ENCODE measurements around the gene TUBGCP3. TPM values are rescaled to one million over a fixed set of nuclear protein-coding genes. Genes with fewer than 3 reads are reported as not detected.

The TUBGCP3 gene
- total RNA-seq, 2 experiments from 2014 or later, result 41.5 to 43.2 TPM

GRCh38 chr13:112596235-112596634 lies 8.3 kb upstream of the TUBGCP3 start:
- Mint-ChIP-seq H3K4me3 (no peak overlapping the region), H3K36me3 (no peaks in the 10 kb centered on the region), H3K9me3 (no peaks in the 10 kb centered on the region), H3K4me1 (peaks cover 13% of the 10 kb centered on the region), H3K27ac (no peak overlapping the region), H3K27me3 (peaks cover 7% of the 10 kb centered on the region)
- no peak for DNase-seq

DNA sequence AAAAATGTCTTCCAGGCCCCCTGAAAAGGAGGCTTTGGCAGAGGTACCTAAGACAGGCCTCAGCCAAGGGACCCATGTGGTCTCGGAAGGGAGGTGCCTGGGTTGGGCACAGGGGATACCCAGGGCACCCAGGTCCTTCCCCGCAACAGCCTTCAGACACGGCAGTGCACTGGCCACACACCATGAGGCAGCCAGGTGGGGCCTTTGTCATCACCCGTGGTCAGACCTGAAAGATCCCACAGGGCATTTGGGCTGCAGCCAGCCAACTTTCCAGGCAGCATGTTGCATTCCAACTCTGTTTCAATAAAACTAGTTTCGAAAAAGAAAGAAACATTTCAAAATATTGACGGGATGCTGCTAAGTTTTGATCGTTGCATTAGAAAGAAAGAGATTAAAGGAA lies 4.7 kb upstream of the TUBGCP3 start:
- Mint-ChIP-seq H3K36me3 (peaks cover 6% of the 10 kb centered on the region), H3K27ac (no peak overlapping the region), H3K4me1 (peaks cover 22% of the 10 kb centered on the region), H3K9me3 (no peaks in the 10 kb centered on the region), H3K27me3 (peaks cover 7% of the 10 kb centered on the region), H3K4me3 (no peak overlapping the region)
- no peak for DNase-seq

GRCh38 chr13:112592181-112592580 lies 4.2 kb upstream of the TUBGCP3 start:
- Mint-ChIP-seq H3K4me1 (peaks cover 24% of the 10 kb centered on the region), H3K4me3 (no peak overlapping the region), H3K27ac (no peak overlapping the region), H3K9me3 (no peaks in the 10 kb centered on the region), H3K36me3 (peaks cover 6% of the 10 kb centered on the region), H3K27me3 (peaks cover 7% of the 10 kb centered on the region)
- DNase-seq, result no peak

DNA sequence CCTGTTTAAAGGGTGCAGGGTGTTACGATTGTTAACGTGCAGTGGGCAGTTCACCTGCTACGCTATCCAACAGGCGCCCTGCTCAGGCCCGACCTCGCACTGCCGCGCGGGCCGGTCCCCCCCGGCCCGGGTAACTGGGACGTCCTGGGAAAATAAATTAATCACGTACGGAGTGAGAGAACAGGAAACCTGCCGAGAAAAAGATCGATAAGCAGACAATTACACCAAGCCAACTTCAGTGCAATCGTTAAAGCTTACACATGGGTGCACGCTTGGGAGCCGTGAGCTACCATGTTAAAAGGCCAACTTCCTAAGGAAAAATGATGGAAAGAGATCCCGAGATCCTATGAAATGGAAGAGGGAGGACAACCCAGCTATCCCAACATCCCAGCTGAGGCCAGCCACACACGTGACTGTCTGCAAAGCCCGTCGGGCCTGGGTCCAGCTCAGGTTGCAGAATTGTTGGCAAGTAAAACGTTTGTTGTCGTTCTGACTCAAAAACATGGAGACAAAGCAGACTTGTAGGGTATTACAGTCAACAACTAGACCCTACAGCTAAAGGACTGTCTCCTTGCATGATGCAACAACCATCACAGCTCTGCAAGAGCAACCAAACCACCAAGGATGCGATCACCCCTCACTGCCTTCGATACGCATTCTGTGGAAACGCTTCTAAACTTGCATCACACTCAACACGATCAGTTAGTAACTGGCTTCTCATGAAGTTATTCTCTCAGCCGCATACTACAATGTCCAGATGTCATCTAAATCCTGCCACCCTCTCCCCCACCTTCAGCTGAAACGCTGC lies 741 bp upstream of the TUBGCP3 start:
- peaks cover 16% of the 10 kb centered on the region for H3K36me3 Mint-ChIP-seq
- H3K4me1 Mint-ChIP-seq, result peaks cover 28% of the 10 kb centered on the region
- H3K27me3 Mint-ChIP-seq, result no peaks in the 10 kb centered on the region
- H3K9me3 Mint-ChIP-seq, result no peaks in the 10 kb centered on the region
- DNase-seq, result peak; percentile 7
- peak overlapping the region; percentile 97 for H3K4me3 Mint-ChIP-seq
- peak overlapping the region; percentile 97 for H3K27ac Mint-ChIP-seq

DNA sequence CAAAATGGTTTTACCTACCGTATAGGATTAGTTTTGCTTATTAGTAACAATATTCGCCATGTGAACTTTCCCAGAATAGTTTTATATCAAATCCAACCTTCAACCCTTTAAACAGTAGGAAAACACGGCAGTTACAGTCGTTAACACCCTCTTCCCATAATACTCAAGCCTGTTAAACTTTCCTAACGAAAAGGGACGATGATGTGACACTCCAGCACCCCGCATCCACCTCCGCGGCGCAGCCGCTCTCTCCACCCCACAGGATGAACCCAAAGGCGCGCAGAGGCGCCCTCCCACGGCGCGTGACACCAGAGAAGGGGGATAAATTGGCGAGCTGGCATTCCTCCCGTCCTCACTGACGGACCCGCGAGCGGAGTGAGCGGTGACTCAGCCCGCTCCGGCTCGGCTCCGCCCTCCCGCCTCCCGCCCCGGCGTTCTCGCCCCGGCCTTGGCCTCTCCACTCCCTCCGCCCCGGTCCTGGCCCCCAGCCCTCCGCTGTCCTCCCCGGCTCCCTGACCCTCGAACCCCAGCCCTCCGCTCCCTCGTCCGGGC lies 665 bp downstream of the TUBGCP3 start:
- peak overlapping the region; percentile 97 for H3K4me3 Mint-ChIP-seq
- H3K9me3 Mint-ChIP-seq, result no peaks in the 10 kb centered on the region
- H3K27me3 Mint-ChIP-seq, result no peaks in the 10 kb centered on the region
- H3K4me1 Mint-ChIP-seq, result peaks cover 40% of the 10 kb centered on the region
- peak overlapping the region; percentile 95 for H3K27ac Mint-ChIP-seq
- peak; percentile 79 for DNase-seq
- H3K36me3 Mint-ChIP-seq, result peaks cover 21% of the 10 kb centered on the region

DNA sequence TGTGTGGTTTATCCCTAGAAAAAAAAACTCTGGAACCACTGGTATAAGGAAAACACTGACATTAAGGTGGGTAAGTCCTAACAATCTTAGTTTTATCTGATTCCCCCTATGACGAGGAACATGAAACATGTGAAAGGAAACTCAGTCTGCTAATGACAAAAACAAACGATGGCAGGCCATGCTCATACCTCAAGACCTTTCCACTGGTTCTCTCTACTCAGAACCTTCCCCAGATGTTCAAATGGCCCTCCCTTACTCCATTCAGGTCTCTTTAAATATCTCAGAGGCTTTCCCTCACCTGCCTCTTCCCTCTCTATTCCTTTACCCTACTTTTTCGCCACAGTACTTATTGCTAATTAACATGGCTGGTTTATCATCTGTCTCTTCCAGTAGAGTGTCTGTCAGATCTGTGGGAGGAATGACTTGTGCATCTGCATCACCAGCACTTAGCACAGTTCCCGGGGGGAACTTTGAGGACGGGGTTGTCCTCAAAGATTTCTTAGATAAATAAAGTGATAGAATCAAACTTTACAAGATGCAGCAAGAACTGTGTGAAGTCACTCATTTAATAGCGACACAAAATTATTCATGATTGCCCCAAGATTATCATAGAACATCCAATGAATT lies 1.5 kb downstream of the TUBGCP3 start:
- H3K4me3 Mint-ChIP-seq, result peak overlapping the region; percentile 97
- DNase-seq, result no peak
- peak overlapping the region; percentile 95 for H3K27ac Mint-ChIP-seq
- no peaks in the 10 kb centered on the region for H3K27me3 Mint-ChIP-seq
- no peaks in the 10 kb centered on the region for H3K9me3 Mint-ChIP-seq
- H3K36me3 Mint-ChIP-seq, result peaks cover 25% of the 10 kb centered on the region
- peaks cover 44% of the 10 kb centered on the region for H3K4me1 Mint-ChIP-seq

GRCh38 chr13:112583592-112584277 lies 4.2 kb downstream of the TUBGCP3 start:
- Mint-ChIP-seq H3K27ac (peak overlapping the region; percentile 9), H3K36me3 (peaks cover 30% of the 10 kb centered on the region), H3K4me1 (peaks cover 51% of the 10 kb centered on the region), H3K9me3 (peaks cover 3% of the 10 kb centered on the region), H3K4me3 (no peak overlapping the region), H3K27me3 (no peaks in the 10 kb centered on the region)
- DNase-seq, result no peak

DNA sequence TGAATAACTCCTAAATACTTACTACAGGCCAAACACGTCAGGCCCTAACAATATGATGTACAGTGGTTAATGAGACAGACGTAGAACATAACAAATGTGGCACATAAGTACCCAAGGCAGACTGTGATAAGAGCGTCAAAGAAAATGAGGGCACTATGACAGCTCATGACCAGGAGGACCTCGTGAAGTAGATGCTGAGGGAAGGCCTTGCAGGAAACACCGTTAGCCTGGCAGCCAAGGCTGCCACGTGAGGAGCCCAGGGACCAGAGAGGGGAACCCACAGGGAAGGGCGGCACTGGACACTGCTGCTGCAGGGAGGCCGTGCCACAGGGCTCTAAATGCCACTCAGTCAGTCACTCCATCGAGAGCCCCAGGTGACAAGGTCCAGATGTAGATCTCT lies 5.7 kb downstream of the TUBGCP3 start:
- H3K27ac Mint-ChIP-seq, result no peak overlapping the region
- H3K9me3 Mint-ChIP-seq, result peaks cover 6% of the 10 kb centered on the region
- DNase-seq, result no peak
- H3K36me3 Mint-ChIP-seq, result peaks cover 36% of the 10 kb centered on the region
- H3K27me3 Mint-ChIP-seq, result no peaks in the 10 kb centered on the region
- no peak overlapping the region for H3K4me3 Mint-ChIP-seq
- H3K4me1 Mint-ChIP-seq, result peaks cover 49% of the 10 kb centered on the region

- Mint-ChIP-seq H3K36me3 (peaks cover 42% of the 10 kb centered on the region), H3K4me3 (no peak overlapping the region), H3K27ac (no peak overlapping the region), H3K9me3 (peaks cover 10% of the 10 kb centered on the region), H3K4me1 (peaks cover 48% of the 10 kb centered on the region), H3K27me3 (no peaks in the 10 kb centered on the region)
- DNase-seq, result no peak
These were observed 7.0 kb downstream of the TUBGCP3 start for GRCh38 chr13:112580912-112581311.

DNA sequence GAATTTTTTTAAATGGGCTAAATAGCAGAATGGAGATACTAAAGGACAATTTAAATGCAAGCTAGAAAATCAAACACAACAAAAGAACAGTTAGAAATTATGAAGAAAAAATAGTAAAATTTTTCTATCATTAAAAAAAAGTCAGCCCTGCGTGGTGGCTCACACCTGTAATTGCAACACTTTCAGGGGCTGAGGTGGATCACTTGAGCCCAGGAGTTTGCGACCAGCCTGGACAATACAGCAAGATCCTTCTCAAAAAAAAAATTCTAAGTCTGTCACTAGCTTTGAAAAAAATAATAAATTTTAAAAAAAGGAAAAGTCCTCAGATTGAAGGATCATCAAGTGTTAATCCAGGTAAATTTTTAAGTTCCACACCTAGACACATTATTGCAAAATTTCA lies 7.7 kb downstream of the TUBGCP3 start:
- Mint-ChIP-seq H3K36me3 (peaks cover 42% of the 10 kb centered on the region), H3K27ac (no peak overlapping the region), H3K4me1 (peaks cover 54% of the 10 kb centered on the region), H3K4me3 (no peak overlapping the region), H3K9me3 (peaks cover 10% of the 10 kb centered on the region), H3K27me3 (no peaks in the 10 kb centered on the region)
- DNase-seq, result no peak

- no peak overlapping the region for H3K4me3 Mint-ChIP-seq
- no peak overlapping the region for H3K27ac Mint-ChIP-seq
- peaks cover 10% of the 10 kb centered on the region for H3K9me3 Mint-ChIP-seq
- H3K36me3 Mint-ChIP-seq, result peaks cover 42% of the 10 kb centered on the region
- peaks cover 59% of the 10 kb centered on the region for H3K4me1 Mint-ChIP-seq
- DNase-seq, result no peak
- H3K27me3 Mint-ChIP-seq, result no peaks in the 10 kb centered on the region
These were observed 8.6 kb downstream of the TUBGCP3 start for GRCh38 chr13:112579310-112579843.

DNA sequence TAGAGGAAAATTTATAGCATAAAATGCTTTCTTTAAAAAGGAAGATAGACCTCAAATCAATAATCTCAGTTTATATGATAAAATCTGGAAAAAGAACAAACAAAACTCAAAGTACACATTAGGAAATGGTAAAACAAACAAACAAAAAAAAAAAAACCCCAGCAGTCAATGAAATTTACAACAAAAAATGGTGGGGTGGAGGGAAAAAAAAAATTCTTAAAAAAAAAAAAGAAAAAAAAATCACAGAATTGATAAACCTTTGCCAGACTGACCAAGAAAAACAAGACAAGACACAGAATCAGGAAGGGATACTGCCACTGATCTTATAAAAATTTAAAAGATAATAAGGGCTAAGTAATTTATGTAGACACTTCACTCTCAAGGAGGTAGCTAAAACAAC lies 11.2 kb downstream of the TUBGCP3 start:
- H3K36me3 Mint-ChIP-seq, result peaks cover 33% of the 10 kb centered on the region
- H3K27ac Mint-ChIP-seq, result no peak overlapping the region
- no peak overlapping the region for H3K4me3 Mint-ChIP-seq
- H3K27me3 Mint-ChIP-seq, result no peaks in the 10 kb centered on the region
- peaks cover 54% of the 10 kb centered on the region for H3K4me1 Mint-ChIP-seq
- DNase-seq, result no peak
- H3K9me3 Mint-ChIP-seq, result peaks cover 10% of the 10 kb centered on the region

DNA sequence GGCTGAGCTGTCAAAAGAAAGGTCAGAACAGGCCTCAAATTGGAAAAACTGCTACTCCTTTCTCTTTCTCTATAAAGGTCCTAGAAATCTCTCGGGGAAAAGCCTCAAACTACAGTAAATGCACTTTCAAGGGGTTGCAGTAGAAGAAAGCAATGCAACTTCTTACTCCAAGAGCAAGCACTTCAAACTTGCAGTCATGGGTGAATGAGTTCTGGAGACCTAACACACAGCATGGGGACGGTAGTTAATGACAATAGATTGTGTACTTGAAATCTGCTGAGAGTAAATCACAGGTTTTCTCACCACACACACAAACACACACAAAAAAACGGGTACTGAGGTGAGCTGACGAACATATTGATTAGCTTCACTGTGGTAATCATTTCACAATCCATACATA lies 11.8 kb downstream of the TUBGCP3 start:
- H3K4me1 Mint-ChIP-seq, result peaks cover 53% of the 10 kb centered on the region
- peaks cover 10% of the 10 kb centered on the region for H3K9me3 Mint-ChIP-seq
- H3K4me3 Mint-ChIP-seq, result no peak overlapping the region
- no peaks in the 10 kb centered on the region for H3K27me3 Mint-ChIP-seq
- no peak for DNase-seq
- no peak overlapping the region for H3K27ac Mint-ChIP-seq
- H3K36me3 Mint-ChIP-seq, result peaks cover 30% of the 10 kb centered on the region

DNA sequence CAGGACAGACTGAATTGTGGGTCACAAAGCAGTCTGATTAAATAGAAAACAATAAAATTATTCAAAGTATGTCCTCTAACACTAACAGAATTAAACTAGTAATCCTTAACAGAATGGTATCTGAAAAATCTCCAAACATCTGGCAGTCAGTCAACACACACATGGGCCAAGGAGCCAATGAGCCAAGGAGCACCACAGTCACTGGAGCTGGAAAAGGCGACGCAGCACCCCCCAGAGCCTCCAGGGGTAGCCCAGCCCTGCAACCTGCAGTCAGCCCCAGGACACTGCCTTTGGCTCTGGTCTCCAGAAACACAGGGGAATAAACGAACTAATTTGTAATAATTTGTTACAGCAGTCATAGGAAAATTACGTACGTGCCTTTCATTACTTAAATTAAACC lies 12.3 kb downstream of the TUBGCP3 start:
- Mint-ChIP-seq H3K27me3 (no peaks in the 10 kb centered on the region), H3K36me3 (peaks cover 30% of the 10 kb centered on the region), H3K27ac (no peak overlapping the region), H3K4me1 (peaks cover 53% of the 10 kb centered on the region), H3K9me3 (peaks cover 10% of the 10 kb centered on the region), H3K4me3 (no peak overlapping the region)
- DNase-seq, result no peak
